Stimulated activated CD4-positive, alpha-beta T cell treated with anti-CD3 and anti-CD28 coated beads, Interleukin-4, amount 100 ng/mL, for 24 hours (primary cell): ENCODE results near the gene SPRY1.

Source experiments
- DNase-seq: peaks from one replicate; pipeline ENCODE4 v3.0.0-alpha.2; 2020

Gene SPRY1

GRCh38 chr4:123412091-123412505 lies 15.5 kb downstream of the SPRY1 start:
- no peak for DNase-seq

DNA sequence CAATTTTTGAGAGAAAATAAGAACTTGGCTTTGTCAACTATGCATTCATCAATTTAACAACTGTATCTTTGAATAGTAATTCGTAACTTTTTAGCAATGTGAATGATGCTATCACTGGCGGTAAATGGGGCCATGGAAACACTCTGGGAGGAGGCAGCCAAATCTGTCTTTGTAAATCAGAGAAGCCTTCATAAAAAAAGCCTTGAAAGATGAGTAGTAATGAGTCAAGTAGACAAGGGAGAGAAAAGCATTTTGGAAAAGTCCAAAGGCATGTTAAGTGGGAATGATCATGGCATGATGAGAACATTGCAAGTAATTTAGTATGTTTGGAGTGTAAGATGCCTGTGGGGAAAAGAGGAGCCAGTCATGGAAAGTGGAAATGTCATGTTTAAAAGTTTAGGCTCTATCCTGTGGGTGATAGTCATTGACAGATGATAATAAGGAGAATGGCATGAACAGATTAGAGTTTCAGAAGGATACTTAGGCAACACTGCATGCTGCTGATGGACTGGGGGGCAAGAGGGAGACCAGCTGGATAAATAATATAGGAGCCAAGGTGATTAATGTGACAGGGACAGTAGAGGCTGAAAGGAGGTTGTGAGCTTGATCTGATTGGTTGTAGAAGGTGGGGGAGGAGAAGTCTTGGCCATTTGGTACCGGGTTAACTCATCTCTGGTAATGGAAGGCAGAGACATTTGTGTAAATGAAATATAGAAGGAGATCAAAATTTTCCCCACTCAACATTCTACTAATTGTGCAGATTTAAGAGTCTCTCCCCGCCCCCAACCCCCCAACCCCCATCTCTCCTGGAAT lies 16.3 kb downstream of the SPRY1 start:
- DNase-seq: no peak

DNA sequence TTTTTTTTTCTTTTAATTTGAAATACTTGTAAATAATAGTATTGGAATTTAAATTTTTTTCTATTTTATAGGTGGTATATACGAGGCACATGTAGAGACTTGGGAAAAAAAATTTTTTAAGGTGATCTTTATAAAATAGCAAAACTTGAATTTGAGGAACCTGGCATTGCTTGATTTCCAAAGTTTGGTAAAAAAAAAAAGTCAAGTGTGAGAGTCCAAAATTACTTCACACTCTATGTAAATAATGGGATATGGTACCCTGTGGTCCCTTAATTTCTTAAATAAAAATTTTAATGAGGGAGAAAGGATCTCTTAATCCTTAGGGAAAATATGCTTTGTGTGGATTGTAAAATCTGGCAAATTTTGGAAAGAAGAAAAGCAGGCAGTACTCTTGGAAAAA lies 19.0 kb downstream of the SPRY1 start:
- no peak for DNase-seq

DNA sequence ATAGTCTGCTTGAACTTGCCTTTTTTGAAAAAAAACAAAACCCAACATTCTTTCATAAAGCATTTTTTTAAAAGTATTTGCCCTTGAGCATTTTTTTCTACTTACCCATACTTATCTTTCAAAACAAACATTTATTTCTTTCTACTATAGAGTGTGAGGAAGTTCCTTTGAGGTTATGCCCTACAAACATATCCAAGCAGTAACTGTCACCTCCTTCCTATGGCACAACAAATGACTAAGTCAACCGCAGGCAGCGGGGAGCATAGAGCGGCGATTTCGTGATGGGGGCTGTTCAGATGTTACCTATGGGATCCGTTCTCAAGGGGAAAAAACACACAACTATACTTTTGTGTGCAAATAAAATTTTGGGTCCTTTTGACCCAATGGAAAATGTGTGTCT lies 19.4 kb downstream of the SPRY1 start:
- DNase-seq: peak; percentile 39

DNA sequence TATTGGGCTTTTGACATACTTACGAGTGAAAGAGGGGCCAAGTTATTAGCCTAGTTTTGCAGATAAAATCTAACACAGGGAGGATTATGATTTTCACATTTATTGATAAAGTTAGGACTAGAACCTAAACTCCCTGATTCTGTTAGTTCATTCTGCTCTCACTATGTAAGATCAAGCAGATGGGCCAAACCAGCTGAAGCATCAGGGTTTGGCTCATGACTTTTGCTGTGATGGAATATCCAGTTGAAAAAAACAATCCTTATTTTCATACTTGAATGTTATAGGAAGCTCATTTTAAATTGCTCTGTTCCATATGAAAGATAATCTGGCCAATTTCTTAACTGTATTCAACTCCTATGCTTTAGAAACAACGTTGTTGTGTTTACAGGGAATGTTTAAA lies 21.2 kb downstream of the SPRY1 start:
- no peak for DNase-seq

GRCh38 chr4:123418351-123418931 lies 21.8 kb downstream of the SPRY1 start:
- no peak for DNase-seq

DNA sequence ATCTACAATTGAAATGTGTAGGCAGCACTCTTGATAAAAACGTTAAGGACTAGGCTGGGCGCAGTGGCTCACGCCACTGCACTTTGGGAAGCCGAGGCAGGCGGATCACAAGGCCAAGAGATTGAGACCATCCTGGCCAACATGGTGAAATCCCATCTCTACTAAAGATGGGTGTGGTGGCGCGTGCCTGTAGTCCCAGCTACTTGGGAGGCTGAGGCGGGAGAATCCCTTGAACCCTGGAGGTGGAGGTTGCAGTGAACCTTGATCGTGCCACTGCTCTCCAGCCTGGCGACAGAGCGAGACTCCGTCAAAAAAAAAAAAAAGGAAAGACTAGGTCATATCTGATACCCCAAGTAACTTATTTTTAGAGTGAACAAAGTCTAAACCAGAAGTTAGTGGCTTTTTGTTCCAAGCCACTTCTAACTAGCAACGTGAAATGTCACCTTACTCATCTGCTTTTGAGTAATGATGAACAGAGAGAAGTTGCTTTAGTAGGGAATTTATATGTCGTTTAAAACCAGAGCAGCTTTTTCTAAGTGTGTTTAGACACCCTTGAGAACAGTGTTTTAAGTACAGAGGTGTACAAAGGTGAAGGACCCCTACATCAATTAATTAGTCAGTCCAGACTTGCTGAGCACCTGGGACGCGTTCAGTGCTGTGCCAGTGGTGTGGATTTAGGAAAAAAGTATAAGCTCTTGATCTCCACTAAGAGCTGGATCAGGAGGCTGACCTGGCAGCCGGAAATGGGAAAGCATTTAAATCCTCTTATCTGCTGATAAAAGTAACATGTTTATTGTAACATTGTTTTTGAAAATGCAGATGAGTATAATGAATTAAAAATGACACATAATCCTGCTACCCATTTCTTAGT lies 23.5 kb downstream of the SPRY1 start:
- no peak for DNase-seq

- no peak for DNase-seq
These were observed 24.8 kb downstream of the SPRY1 start for GRCh38 chr4:123421227-123421936.

- DNase-seq: no peak
These were observed 25.6 kb downstream of the SPRY1 start for GRCh38 chr4:123421937-123422781.

GRCh38 chr4:123423819-123424218 lies 27.2 kb downstream of the SPRY1 start:
- DNase-seq: no peak

GRCh38 chr4:123427951-123428350 lies 31.4 kb downstream of the SPRY1 start:
- no peak for DNase-seq

DNA sequence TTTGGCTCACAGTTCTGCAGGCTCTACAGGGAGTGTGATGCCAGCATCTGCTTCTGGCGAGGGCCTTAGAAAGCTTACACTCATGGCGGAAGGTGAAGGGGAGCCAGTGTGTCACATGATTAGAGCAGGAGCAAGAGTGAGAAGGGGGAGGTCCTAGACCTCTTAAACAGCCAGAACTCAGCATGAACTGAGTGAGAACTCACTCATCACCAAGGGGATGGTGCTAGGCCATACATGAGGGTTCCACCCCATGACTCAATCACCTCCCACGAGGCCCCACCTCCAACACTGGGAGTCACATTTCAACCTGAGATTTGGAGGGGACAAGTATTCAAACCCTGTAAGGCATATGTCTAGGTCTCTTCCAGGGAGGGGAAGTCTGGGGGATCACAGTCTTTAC lies 33.4 kb downstream of the SPRY1 start:
- DNase-seq: peak; percentile 27

- no peak for DNase-seq
These were observed 33.9 kb downstream of the SPRY1 start for GRCh38 chr4:123430501-123430900.

- no peak for DNase-seq
These were observed 37.0 kb downstream of the SPRY1 start for GRCh38 chr4:123433573-123433972.

DNA sequence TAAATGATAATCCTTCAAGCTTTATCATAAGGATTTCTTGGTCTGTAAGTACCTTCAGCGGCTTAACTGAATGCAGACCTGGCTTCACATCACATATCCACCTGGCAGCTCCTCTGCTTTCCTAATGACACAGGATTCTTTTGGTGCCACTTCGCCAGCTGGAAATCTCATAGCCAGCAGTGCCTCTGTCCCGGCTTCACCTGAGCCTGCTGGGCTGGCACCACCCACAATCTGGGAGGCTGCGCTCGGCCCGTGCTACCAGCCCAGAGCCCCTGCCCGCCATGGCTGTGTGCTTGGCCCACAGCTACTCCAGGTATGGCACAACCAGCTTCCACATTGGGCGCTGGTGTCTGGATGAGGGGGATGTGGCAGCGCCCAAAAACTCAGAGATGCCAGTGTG lies 37.4 kb downstream of the SPRY1 start:
- no peak for DNase-seq

DNA sequence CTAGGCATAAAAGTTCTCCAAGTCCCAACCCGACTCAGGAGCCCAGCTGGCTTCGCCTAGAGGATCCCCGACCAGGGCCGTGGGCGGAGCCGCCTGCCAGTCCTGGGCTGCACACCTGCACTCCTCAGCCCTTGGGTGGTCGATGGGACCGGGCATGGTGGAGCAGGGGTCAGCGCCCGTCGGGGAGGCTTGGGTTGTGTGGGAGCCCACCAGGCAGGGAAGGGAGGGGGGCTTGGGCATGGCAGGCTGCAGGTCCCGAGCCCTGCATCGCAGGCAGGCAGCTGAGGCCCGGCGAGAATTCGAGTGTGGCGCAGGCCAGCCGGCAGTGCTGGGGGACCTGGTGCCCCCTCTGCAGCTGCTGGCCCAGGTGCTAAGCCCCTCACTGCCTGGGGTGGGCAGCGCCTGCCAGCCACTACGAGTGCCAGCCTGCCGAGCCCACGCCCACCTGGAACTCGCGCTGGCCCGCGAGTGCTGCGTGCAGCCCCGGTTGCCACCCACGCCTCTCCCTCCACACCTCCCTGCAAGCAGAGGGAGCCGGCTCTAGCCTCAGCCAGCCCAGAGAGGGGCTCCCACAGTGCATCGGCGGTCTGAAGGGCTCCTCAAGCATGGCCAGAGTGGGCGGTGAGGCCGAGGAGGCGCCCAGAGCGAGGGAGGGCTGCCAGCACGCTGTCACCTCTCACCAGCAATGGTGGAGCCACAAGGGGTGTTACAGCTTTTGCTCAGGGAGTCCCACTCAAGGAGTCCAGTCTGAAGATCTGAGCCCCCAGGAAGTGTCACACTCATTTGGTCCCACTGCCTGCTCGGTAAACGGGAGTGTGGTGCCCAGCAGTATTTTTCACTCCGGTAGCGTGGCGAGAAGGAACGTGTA lies 38.9 kb downstream of the SPRY1 start:
- DNase-seq: no peak

GRCh38 chr4:123438031-123438430 lies 41.4 kb downstream of the SPRY1 start:
- no peak for DNase-seq

GRCh38 chr4:123443401-123444289 lies 47.0 kb downstream of the SPRY1 start:
- DNase-seq: peak; percentile 14

- peak; percentile 7 for DNase-seq
These were observed 47.7 kb downstream of the SPRY1 start for GRCh38 chr4:123444290-123444731.
